A549 treated with Hydrocortisone at 1 μM for 4 hours (cell line): ENCODE measurements around the gene OR4K2. TPM values are rescaled to one million over a fixed set of nuclear protein-coding genes. Genes with fewer than 3 reads are reported as not detected.

Experiments
- total RNA-seq: library from RNA; stranded (reverse); fragments of 200-300 nt; extraction: Qiagen RNA extraction; gene quantifications from 5 replicates; pipeline ENCODE4 v1.2.3, GENCODE V29; 2022

The OR4K2 gene
- total RNA-seq: not detected in 5 replicates

GRCh38 chr14:19874842-19875241 is at the start of gene OR4K2:
OR4K2 (plus strand) TSS chr14:19875142; CDS start chr14:19876268, 1,126 bp downstream.

GRCh38 chr14:19920021-19920657 is 45.2 kb downstream of the OR4K2 start, which contains the start of gene OR4K5:
OR4K5 (plus strand) TSS chr14:19920607; CDS start chr14:19920607, 0 bp downstream.

GRCh38 chr14:19930617-19931016 is 55.7 kb downstream of the OR4K2 start, which contains the start of gene OR4K1:
OR4K1 (plus strand) TSS chr14:19930917; CDS start chr14:19935667, 4,750 bp downstream.

Other genes starting within 250 kb of the OR4K2 start
- gene OR11H2, start 161.3 kb upstream of the OR4K2 start, total RNA-seq: not detected in 5 replicates
- gene OR4Q3, start 131.6 kb upstream of the OR4K2 start, total RNA-seq: not detected in 5 replicates
- gene OR4M1, start 101.6 kb upstream of the OR4K2 start, total RNA-seq: not detected in 5 replicates
- gene OR4N2, start 71.4 kb upstream of the OR4K2 start, total RNA-seq: not detected in 5 replicates
- gene OR4K5, start 45.5 kb downstream of the OR4K2 start, total RNA-seq: not detected in 5 replicates
- not detected in 5 replicates for gene OR4K1, start 55.8 kb downstream of the OR4K2 start, total RNA-seq
- gene OR4K15, start 100.4 kb downstream of the OR4K2 start, total RNA-seq: not detected in 5 replicates
- gene OR4Q2, start 127.0 kb downstream of the OR4K2 start, total RNA-seq: not detected in 5 replicates
- gene OR4K14, start 144.2 kb downstream of the OR4K2 start, total RNA-seq: not detected in 5 replicates
- gene OR4K13, start 160.9 kb downstream of the OR4K2 start, total RNA-seq: not detected in 5 replicates
- gene OR4L1, start 184.9 kb downstream of the OR4K2 start, total RNA-seq: not detected in 5 replicates
- not detected in 5 replicates for gene OR4K17, start 235.6 kb downstream of the OR4K2 start, total RNA-seq